HG03066 (cell line): Measurements from ENCODE around the gene MR1.
A peak's percentile ranks its signal among the peaks of the same experiment; 100 is the strongest.

Experiments used
- ATAC-seq: cut with Tn5 transposase; IDR thresholded peaks from one replicate; pipeline ENCODE4 v1.9.1; 2021; ENCODE audit warnings: low read depth; ENCODE audit not compliant: unreplicated experiment

Gene MR1

GRCh38 chr1:181089017-181089675, 55.4 kb downstream of the MR1 start:
- ATAC-seq: peak; percentile 2

GRCh38 chr1:181089676-181090544, 56.1 kb downstream of the MR1 start:
- peak; percentile 34 for ATAC-seq

- ATAC-seq: no peak
Observed at GRCh38 chr1:181090641-181091126, 56.9 kb downstream of the MR1 start.

- no peak for ATAC-seq
Observed at GRCh38 chr1:181091309-181092040, 57.7 kb downstream of the MR1 start.

GRCh38 chr1:181092056-181092455, 58.3 kb downstream of the MR1 start:
- no peak for ATAC-seq

GRCh38 chr1:181092883-181093458, 59.2 kb downstream of the MR1 start:
- no peak for ATAC-seq

GRCh38 chr1:181094416-181095212, 60.8 kb downstream of the MR1 start:
- no peak for ATAC-seq

- no peak for ATAC-seq
Observed at GRCh38 chr1:181095260-181095659, 61.5 kb downstream of the MR1 start.

- no peak for ATAC-seq
Observed at GRCh38 chr1:181095763-181096184, 62.0 kb downstream of the MR1 start.

- ATAC-seq: no peak
Observed at GRCh38 chr1:181097242-181097641, 63.5 kb downstream of the MR1 start.

- peak; percentile 61 for ATAC-seq
Observed at GRCh38 chr1:181099152-181100014, 65.6 kb downstream of the MR1 start.

GRCh38 chr1:181100015-181100905, 66.5 kb downstream of the MR1 start:
- ATAC-seq: no peak

GRCh38 chr1:181100934-181101333, 67.2 kb downstream of the MR1 start:
- no peak for ATAC-seq

- ATAC-seq: no peak
Observed at GRCh38 chr1:181101581-181102226, 67.9 kb downstream of the MR1 start.

GRCh38 chr1:181102841-181103240, 69.1 kb downstream of the MR1 start:
- no peak for ATAC-seq

- ATAC-seq: no peak
Observed at GRCh38 chr1:181103399-181103798, 69.6 kb downstream of the MR1 start.

GRCh38 chr1:181104042-181104789, 70.4 kb downstream of the MR1 start:
- peak; percentile 17 for ATAC-seq
